ENCODE data around the gene KRTAP19-4.
"Not testable (repeated sequence)": the region's sequence is repeated elsewhere in the genome, so short reads cannot be mapped to it uniquely, and the experiment has no call there.

The KRTAP19-4 gene

GRCh38 chr21:30497065-30497464 is at the start of gene KRTAP19-4:
KRTAP19-4 (minus strand) TSS chr21:30497165; CDS start chr21:30497110, 55 bp downstream.
- no peak for DNase-seq

GRCh38 chr21:30541764-30542163 is 44.8 kb upstream of the KRTAP19-4 start, which contains the start of gene KRTAP19-6:
KRTAP19-6 (minus strand) TSS chr21:30541864; CDS start chr21:30541833, 31 bp downstream.
- DNase-seq, result no peak

GRCh38 chr21:30518876-30519275 is 21.9 kb upstream of the KRTAP19-4 start:
- no peak for DNase-seq

GRCh38 chr21:30515681-30516080 is 18.7 kb upstream of the KRTAP19-4 start:
- no peak for DNase-seq

- DNase-seq, result not testable (repeated sequence)
Measured at GRCh38 chr21:30505621-30506205, 8.7 kb upstream of the KRTAP19-4 start.

GRCh38 chr21:30502041-30502440 is 5.1 kb upstream of the KRTAP19-4 start, which contains the start of gene KRTAP19-5:
KRTAP19-5 (minus strand) TSS chr21:30502141; CDS start chr21:30502090, 51 bp downstream.
- no peak for DNase-seq

GRCh38 chr21:30491963-30492428 is 5.0 kb downstream of the KRTAP19-4 start, which contains the start of gene KRTAP19-3:
KRTAP19-3 (minus strand) TSS chr21:30492013; CDS start chr21:30491957, 56 bp downstream.
- no peak for DNase-seq

- DNase-seq, result no peak
Measured at GRCh38 chr21:30487336-30487735, 9.6 kb downstream of the KRTAP19-4 start, which contains the start of gene KRTAP19-2. KRTAP19-2 (minus strand) TSS chr21:30487436; CDS start chr21:30487348, 88 bp downstream.

- DNase-seq, result no peak
Measured at GRCh38 chr21:30486180-30486579, 10.8 kb downstream of the KRTAP19-4 start.

GRCh38 chr21:30482130-30482529 is 14.8 kb downstream of the KRTAP19-4 start:
- no peak for DNase-seq

- DNase-seq, result no peak
Measured at GRCh38 chr21:30480145-30480544, 16.8 kb downstream of the KRTAP19-4 start, which contains the start of gene KRTAP19-1. KRTAP19-1 (minus strand) TSS chr21:30480367; CDS start chr21:30480317, 50 bp downstream.

- no peak for DNase-seq
Measured at GRCh38 chr21:30479259-30479658, 17.7 kb downstream of the KRTAP19-4 start.

- DNase-seq, result no peak
Measured at GRCh38 chr21:30478004-30478403, 19.0 kb downstream of the KRTAP19-4 start.

GRCh38 chr21:30468900-30469714 is 27.9 kb downstream of the KRTAP19-4 start:
- no peak for DNase-seq

- no peak for DNase-seq
Measured at GRCh38 chr21:30463713-30464112, 33.3 kb downstream of the KRTAP19-4 start.

- DNase-seq, result no peak
Measured at GRCh38 chr21:30448514-30448913, 48.5 kb downstream of the KRTAP19-4 start.

GRCh38 chr21:30447056-30447455 is 49.9 kb downstream of the KRTAP19-4 start:
- DNase-seq, result no peak
